ENCODE measurements around the gene DGKH.

DNA sequence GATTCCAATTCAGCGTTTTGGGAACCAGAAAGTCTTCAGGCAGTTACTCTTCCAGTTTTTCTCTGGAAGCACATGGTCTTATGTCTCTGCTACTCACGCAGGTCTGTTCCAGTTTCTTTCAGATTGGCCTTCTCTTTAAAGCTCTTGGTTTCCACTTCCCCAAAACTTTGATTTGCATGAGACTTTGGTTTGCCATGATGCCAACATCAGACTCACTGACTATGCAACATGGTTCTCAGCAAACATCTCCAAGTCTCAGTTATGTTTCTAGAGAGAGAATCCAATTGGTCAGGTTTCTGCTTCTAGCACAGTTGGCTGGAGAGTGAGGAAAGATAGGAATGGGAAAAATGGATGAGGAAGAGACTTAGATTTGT is 226.6 kb downstream of the DGKH start:
- TF ChIP-seq, protein P1, sequence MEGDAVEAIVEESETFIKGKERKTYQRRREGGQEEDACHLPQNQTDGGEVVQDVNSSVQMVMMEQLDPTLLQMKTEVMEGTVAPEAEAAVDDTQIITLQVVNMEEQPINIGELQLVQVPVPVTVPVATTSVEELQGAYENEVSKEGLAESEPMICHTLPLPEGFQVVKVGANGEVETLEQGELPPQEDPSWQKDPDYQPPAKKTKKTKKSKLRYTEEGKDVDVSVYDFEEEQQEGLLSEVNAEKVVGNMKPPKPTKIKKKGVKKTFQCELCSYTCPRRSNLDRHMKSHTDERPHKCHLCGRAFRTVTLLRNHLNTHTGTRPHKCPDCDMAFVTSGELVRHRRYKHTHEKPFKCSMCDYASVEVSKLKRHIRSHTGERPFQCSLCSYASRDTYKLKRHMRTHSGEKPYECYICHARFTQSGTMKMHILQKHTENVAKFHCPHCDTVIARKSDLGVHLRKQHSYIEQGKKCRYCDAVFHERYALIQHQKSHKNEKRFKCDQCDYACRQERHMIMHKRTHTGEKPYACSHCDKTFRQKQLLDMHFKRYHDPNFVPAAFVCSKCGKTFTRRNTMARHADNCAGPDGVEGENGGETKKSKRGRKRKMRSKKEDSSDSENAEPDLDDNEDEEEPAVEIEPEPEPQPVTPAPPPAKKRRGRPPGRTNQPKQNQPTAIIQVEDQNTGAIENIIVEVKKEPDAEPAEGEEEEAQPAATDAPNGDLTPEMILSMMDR (IDR thresholded peaks at IDR 0.05): no peak
- TF ChIP-seq ZFX (IDR thresholded peaks at IDR 0.05; ENCODE audit: borderline replicate concordance): no peak
